Endothelial cell of umbilical vein (primary cell): ENCODE measurements around the gene REEP1. TPM values are rescaled to one million over a fixed set of nuclear protein-coding genes. Genes with fewer than 3 reads are reported as not detected.

Experiments used
- BruUV-seq: library from RNA; stranded (reverse); fragments of 400-500 nt; replicated peaks from 2 replicates; lab custom pipeline; 2021; lab: Mats Ljungman, UMichigan
- CTCF ChIA-PET: fragments of 300-600, 350-600 bp; sonication (Branson Sonifier 250); formaldehyde crosslinking; loops from one replicate; lab custom pipeline; 2021; ENCODE audit warnings: antibody characterized with exemption, inconsistent platforms; lab: Charles Lee
- POLR2A ChIA-PET: fragments of 300-600, 350-600 bp; sonication (Branson Sonifier 250); formaldehyde crosslinking; loops from one replicate; lab custom pipeline; 2021; ENCODE audit warnings: antibody characterized with exemption, inconsistent platforms; lab: Charles Lee
- DNase-seq: peaks from one replicate; pipeline ENCODE4 v3.0.0-alpha.2; 2011; ENCODE audit warnings: low read depth, low spot score
- FAIRE-seq: peaks from 2 replicates; lab custom pipeline; 2011; peaks lifted over from hg19 to GRCh38; lab: Jason Lieb, UNC
- H2AFZ ChIP-seq: 2 replicates; pipeline ENCODE4 v1.6.0; 2012; ENCODE audit warnings: low read depth, low read length, control low read depth, inconsistent platforms
- H3K27ac ChIP-seq: 2 replicates; pipeline ENCODE4 v1.5.1; 2011; ENCODE audit warnings: low read depth, mild to moderate bottlenecking, control low read depth, low read length, moderate library complexity; ENCODE audit not compliant: insufficient read depth
- H3K27me3 ChIP-seq, 2 experiments: 2 replicates each; pipeline versions ENCODE4 v1.6.0 to v1.6.1; 2011; ENCODE audit warnings: low read length in 2 of 2, mixed read lengths in 1 of 2; ENCODE audit not compliant: control insufficient read depth in 2 of 2, insufficient read depth in 2 of 2
- H3K36me3 ChIP-seq, 2 experiments: 2 replicates in 1 of 2; 3 replicates in 1 of 2; pipeline ENCODE4 v1.5.1; 2011; ENCODE audit warnings: low read length in 2 of 2, mild to moderate bottlenecking in 1 of 2, moderate library complexity in 1 of 2; ENCODE audit not compliant: control insufficient read depth in 2 of 2, insufficient read depth in 2 of 2; ENCODE audit errors: extremely low read depth in 1 of 2
- H3K4me1 ChIP-seq: 3 replicates; pipeline ENCODE4 v1.5.1; 2011; ENCODE audit warnings: mild to moderate bottlenecking, low read length; ENCODE audit not compliant: control insufficient read depth, insufficient read depth; ENCODE audit errors: extremely low read depth
- H3K4me2 ChIP-seq: 2 replicates; pipeline ENCODE4 v1.6.1; 2011; ENCODE audit warnings: low read length, control low read depth, mixed read lengths; ENCODE audit not compliant: insufficient read depth
- H3K4me3 ChIP-seq, 3 experiments: fragments of 200-600 bp in 1 of 3; sonication (generic), shearing (Covaris generic) in 1 of 3; replicated peaks in 1 of 3; 2 replicates each; pipeline ENCODE4 v1.5.1; 2011 to 2016; ENCODE audit warnings: control low read depth in 3 of 3, low read length in 3 of 3, mild to moderate bottlenecking in 2 of 3, inconsistent platforms in 1 of 3, low read depth in 1 of 3, moderate library complexity in 1 of 3; ENCODE audit not compliant: insufficient read depth in 1 of 3
- H3K79me2 ChIP-seq: 2 replicates; pipeline ENCODE4 v1.6.0; 2012; ENCODE audit warnings: low read length, inconsistent platforms; ENCODE audit not compliant: control insufficient read depth, insufficient read depth
- H3K9ac ChIP-seq: replicated peaks from 2 replicates; pipeline ENCODE3; 2011; ENCODE audit warnings: low read length, control low read depth; ENCODE audit not compliant: insufficient read depth; ENCODE audit errors: extremely low read depth
- H3K9me1 ChIP-seq: replicated peaks from 3 replicates; pipeline ENCODE4 v1.6.0; 2011; ENCODE audit warnings: mild to moderate bottlenecking, low read length; ENCODE audit not compliant: control insufficient read depth, insufficient read depth; ENCODE audit errors: extremely low read depth
- H3K9me3 ChIP-seq: replicated peaks from 2 replicates; pipeline ENCODE4 v1.5.1; 2012; ENCODE audit warnings: low read length, inconsistent platforms; ENCODE audit not compliant: control insufficient read depth, insufficient read depth
- H4K20me1 ChIP-seq: replicated peaks from 2 replicates; pipeline ENCODE3; 2011; ENCODE audit warnings: mild to moderate bottlenecking, low read length; ENCODE audit not compliant: control insufficient read depth, insufficient read depth; ENCODE audit errors: extremely low read depth
- CTCF ChIP-seq, 2 donors: IDR thresholded peaks; 1 replicate in 1 of 2; 2 replicates in 1 of 2; pipeline ENCODE4 v1.5.1; 2011; ENCODE audit warnings: low read length in 2 of 2, mild to moderate bottlenecking in 2 of 2, moderate library complexity in 2 of 2, control low read depth in 1 of 2, inconsistent platforms in 1 of 2, low read depth in 1 of 2; ENCODE audit not compliant: insufficient read depth in 1 of 2; ENCODE audit errors: extremely low read depth in 1 of 2
- EZH2 ChIP-seq: IDR thresholded peaks from 2 replicates; pipeline ENCODE4 v1.6.1; 2012; ENCODE audit warnings: borderline replicate concordance, low read depth, mild to moderate bottlenecking, moderate library complexity, low read length, inconsistent platforms; ENCODE audit not compliant: severe bottlenecking
- FOS ChIP-seq: IDR thresholded peaks from 2 replicates; pipeline ENCODE4 v1.6.1; 2011; ENCODE audit warnings: mild to moderate bottlenecking, low read length, moderate library complexity, borderline replicate concordance; ENCODE audit not compliant: insufficient read depth
- GATA2 ChIP-seq: IDR thresholded peaks from 2 replicates; pipeline ENCODE4 v1.7.0; 2011; ENCODE audit warnings: low read depth, mild to moderate bottlenecking, moderate library complexity, mixed read lengths, low read length; ENCODE audit not compliant: insufficient read length, insufficient read depth
- JUN ChIP-seq: IDR thresholded peaks from 2 replicates; pipeline ENCODE4 v1.6.1; 2011; ENCODE audit warnings: borderline replicate concordance, low read depth; ENCODE audit not compliant: insufficient read length, insufficient read depth
- MYC ChIP-seq: IDR thresholded peaks from one replicate; pipeline ENCODE4 v1.6.1; 2011; ENCODE audit warnings: mild to moderate bottlenecking, low read depth, low read length
- POLR2A ChIP-seq: IDR thresholded peaks from 2 replicates; pipeline ENCODE4 v1.6.1; 2012; ENCODE audit warnings: low read depth, mild to moderate bottlenecking, control low read depth, low read length
- POLR2AphosphoS5 ChIP-seq: IDR thresholded peaks from 2 replicates; pipeline ENCODE4 v1.6.1; 2012; ENCODE audit warnings: low read depth, mild to moderate bottlenecking, control low read depth, low read length, moderate library complexity; ENCODE audit not compliant: insufficient read depth
- dilution Hi-C: fragments of 300-500 bp; cut with MboI; formaldehyde crosslinking; loops from one replicate; pipeline ENCODE4 v1.15.0; 2019; ENCODE audit warnings: low sequenced_read_pairs; ENCODE audit not compliant: extremely low pct_ligation_motif_present
- intact Hi-C: fragments of 100-400 bp; cut with micrococcal nuclease; formaldehyde crosslinking; loops from one replicate; pipeline ENCODE4 v1.10.0; 2022
- polyA plus RNA-seq, 4 experiments: library from polyadenylated mRNA; depleted of rRNA in 3 of 4; stranded (reverse) in 3 of 4; unstranded in 1 of 4; fragments of >200 nt; gene quantifications; 2 replicates each; pipeline versions ENCODE4 v1.2.1 to v1.2.3, GENCODE V29; 2011 to 2012; ENCODE audit warnings: missing spikeins in 1 of 4
- total RNA-seq: library from RNA; stranded (reverse); gene quantifications from 2 replicates; pipeline ENCODE4 v1.2.3, GENCODE V29; 2021
- TF ChIP-seq, protein P1 (sequence below): IDR thresholded peaks from 2 replicates; pipeline ENCODE4 v1.6.1; 2011; ENCODE audit not compliant: insufficient read depth, insufficient read length

The REEP1 gene
- total and polyA plus RNA-seq, 2 donors (not counting 3 experiments of a cell fraction or from before 2014, with no cell fraction given), result 0.11 to 0.53 TPM

GRCh38 chr2:86352137-86352726 lies 14.8 kb upstream of the REEP1 start:
- Histone ChIP-seq H3K9me1 (no peaks in the 10 kb centered on the region), H2AFZ (no peak overlapping the region), H3K79me2 (no peaks in the 10 kb centered on the region), H3K4me1 (no peaks in the 10 kb centered on the region), H3K27ac (no peak overlapping the region), H3K4me3 (no peak overlapping the region), H3K36me3 (no peaks in the 10 kb centered on the region), H3K9me3 (no peaks in the 10 kb centered on the region), H3K9ac (no peak overlapping the region), H4K20me1 (no peaks in the 10 kb centered on the region), H3K4me2 (no peak overlapping the region), H3K27me3 (peaks cover under 1 to 2% of the 10 kb centered on the region in 2 experiments)
- intact Hi-C loops, result no loop called here
- FAIRE-seq (no peak), DNase-seq (no peak)
- TF ChIP-seq, protein P1, sequence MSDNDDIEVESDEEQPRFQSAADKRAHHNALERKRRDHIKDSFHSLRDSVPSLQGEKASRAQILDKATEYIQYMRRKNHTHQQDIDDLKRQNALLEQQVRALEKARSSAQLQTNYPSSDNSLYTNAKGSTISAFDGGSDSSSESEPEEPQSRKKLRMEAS, result no peak
- TF ChIP-seq JUN, result no peak
- no peak for TF ChIP-seq MYC
- TF ChIP-seq EZH2, result no peak
- TF ChIP-seq CTCF (IDR thresholded peaks at IDR 0.05; ENCODE audit: extremely low read depth in 1 of 2, insufficient read depth in 1 of 2, low read depth in 1 of 2, low read length in 2 of 2), result no peak
- TF ChIP-seq POLR2AphosphoS5, result no peak
- no peak for TF ChIP-seq GATA2
- TF ChIP-seq FOS, result no peak
- TF ChIP-seq POLR2A, result no peak
- CTCF ChIA-PET, result no interaction called here
- POLR2A ChIA-PET, result no interaction called here
- no TSS peak for BruUV-seq
- dilution Hi-C loops, result no loop called here
